H1 (cell line): ENCODE measurements around the gene SHLD1. TPM values are rescaled to one million over a fixed set of nuclear protein-coding genes. Genes with fewer than 3 reads are reported as not detected.

ENCODE experiments used
- CTCF ChIA-PET: fragments of 300-600 bp; sonication (Branson Sonifier 250); formaldehyde crosslinking; loops from one replicate; lab custom pipeline; 2021; ENCODE audit not compliant: partially characterized antibody; lab: Charles Lee
- POLR2A ChIA-PET: fragments of 300-600 bp; sonication (Branson Sonifier 250); formaldehyde crosslinking; loops from one replicate; lab custom pipeline; 2021; ENCODE audit warnings: inconsistent platforms; ENCODE audit not compliant: partially characterized antibody; lab: Charles Lee
- DNase-seq, 2 experiments: peaks; one replicate each; pipeline versions ENCODE4 v3.0.0 to v3.0.0-alpha.2; 2010 to 2022; ENCODE audit warnings: low spot score in 2 of 2, low read depth in 1 of 2, mixed read lengths in 1 of 2
- FAIRE-seq: peaks from 2 replicates; lab custom pipeline; 2011; peaks lifted over from hg19 to GRCh38; lab: Jason Lieb, UNC
- H2AFZ ChIP-seq: 2 replicates; pipeline ENCODE4 v1.8.1; 2012; ENCODE audit warnings: low read length, inconsistent platforms
- H2AK5ac ChIP-seq: 2 replicates; pipeline ENCODE4 v1.6.1; 2013; ENCODE audit warnings: low read depth, low read length
- H2BK120ac ChIP-seq: replicated peaks from 2 replicates; pipeline ENCODE3; 2013; ENCODE audit warnings: low read depth, low read length, inconsistent platforms
- H2BK12ac ChIP-seq: 2 replicates; pipeline ENCODE4 v1.6.1; 2013; ENCODE audit warnings: low read depth, low read length
- H2BK15ac ChIP-seq: 2 replicates; pipeline ENCODE4 v1.6.1; 2013; ENCODE audit warnings: low read length
- H2BK20ac ChIP-seq: 2 replicates; pipeline ENCODE4 v1.6.1; 2013; ENCODE audit warnings: low read length
- H2BK5ac ChIP-seq: 2 replicates; pipeline ENCODE4 v1.6.1; 2013; ENCODE audit warnings: low read depth, low read length
- H3K14ac ChIP-seq: 2 replicates; pipeline ENCODE4 v1.6.1; 2013; ENCODE audit warnings: inconsistent platforms; ENCODE audit not compliant: insufficient read length
- H3K18ac ChIP-seq: 2 replicates; pipeline ENCODE4 v1.6.1; 2013; ENCODE audit warnings: low read length; ENCODE audit errors: extremely low read depth
- H3K23ac ChIP-seq: 2 replicates; pipeline ENCODE4 v1.6.1; 2013; ENCODE audit warnings: inconsistent platforms; ENCODE audit not compliant: insufficient read length
- H3K23me2 ChIP-seq: 2 replicates; pipeline ENCODE4 v1.6.1; 2013; ENCODE audit warnings: low read depth, low read length
- H3K27ac ChIP-seq: 2 replicates; pipeline ENCODE4 v1.6.1; 2011; ENCODE audit warnings: low read depth, low read length, inconsistent platforms
- H3K27me3 ChIP-seq, 4 experiments: replicated peaks in 1 of 4; 1 replicate in 1 of 4; 2 replicates in 3 of 4; pipeline versions ENCODE4 v1.6.1 to v1.8.1; 2011 to 2013; ENCODE audit warnings: low read length in 3 of 4, mild to moderate bottlenecking in 3 of 4, inconsistent platforms in 2 of 4, mixed read lengths in 2 of 4, moderate library complexity in 1 of 4; ENCODE audit not compliant: control insufficient read depth in 3 of 4, insufficient read depth in 3 of 4; ENCODE audit errors: extremely low read depth in 1 of 4
- H3K36me3 ChIP-seq, 4 experiments: 2 replicates each; pipeline versions ENCODE4 v1.6.1 to v1.8.1; 2011 to 2013; ENCODE audit warnings: mild to moderate bottlenecking in 4 of 4, low read length in 3 of 4, moderate library complexity in 2 of 4, control low read depth in 1 of 4, inconsistent platforms in 1 of 4; ENCODE audit not compliant: insufficient read depth in 4 of 4, control insufficient read depth in 2 of 4
- H3K4ac ChIP-seq: replicated peaks from 2 replicates; pipeline ENCODE3; 2013; ENCODE audit warnings: low read length, low read depth, mixed read lengths, inconsistent platforms; ENCODE audit not compliant: insufficient read length
- H3K4me1 ChIP-seq, 4 experiments: replicated peaks in 1 of 4; 1 replicate in 1 of 4; 2 replicates in 3 of 4; pipeline versions ENCODE4 v1.6.1 to v1.8.1; 2011 to 2013; ENCODE audit warnings: low read length in 3 of 4, inconsistent platforms in 2 of 4, mixed read lengths in 1 of 4; ENCODE audit not compliant: insufficient read depth in 4 of 4, control insufficient read depth in 3 of 4
- H3K4me2 ChIP-seq, 2 experiments: 2 replicates each; pipeline versions ENCODE4 v1.6.1 to v1.8.1; 2011 to 2013; ENCODE audit warnings: low read depth in 2 of 2, low read length in 2 of 2, control low read depth in 1 of 2, inconsistent platforms in 1 of 2, mild to moderate bottlenecking in 1 of 2; ENCODE audit not compliant: insufficient read depth in 1 of 2
- H3K4me3 ChIP-seq, 4 experiments: fragments of 200-600, 300-600 bp in 1 of 4; sonication (generic), shearing (Covaris generic), sonication (Bioruptor Twin) in 1 of 4; 2 replicates each; pipeline versions ENCODE4 v1.5.1 to v1.8.1; 2011 to 2016; ENCODE audit warnings: low read length in 4 of 4, low read depth in 3 of 4, control low read depth in 2 of 4, inconsistent platforms in 2 of 4, mild to moderate bottlenecking in 2 of 4, mixed read lengths in 1 of 4, moderate library complexity in 1 of 4; ENCODE audit not compliant: insufficient read depth in 2 of 4; ENCODE audit errors: extremely low read depth in 1 of 4
- H3K56ac ChIP-seq: replicated peaks from 2 replicates; pipeline ENCODE3; 2013; ENCODE audit warnings: low read depth, mild to moderate bottlenecking, mixed read lengths, low read length, inconsistent platforms; ENCODE audit not compliant: insufficient read length
- H3K79me1 ChIP-seq: 2 replicates; pipeline ENCODE4 v1.6.1; 2013; ENCODE audit warnings: low read depth, low read length, control low read depth
- H3K79me2 ChIP-seq, 2 experiments: 2 replicates each; pipeline versions ENCODE4 v1.6.1 to v1.8.1; 2012 to 2013; ENCODE audit warnings: low read length in 2 of 2, mild to moderate bottlenecking in 2 of 2, inconsistent platforms in 1 of 2; ENCODE audit not compliant: insufficient read depth in 2 of 2, control insufficient read depth in 1 of 2
- H3K9ac ChIP-seq, 4 experiments: replicated peaks in 1 of 4; 1 replicate in 1 of 4; 2 replicates in 3 of 4; pipeline versions ENCODE4 v1.6.1 to v1.8.1; 2011 to 2013; ENCODE audit warnings: low read depth in 3 of 4, low read length in 3 of 4, control low read depth in 2 of 4, mild to moderate bottlenecking in 2 of 4, moderate library complexity in 2 of 4, inconsistent platforms in 1 of 4; ENCODE audit errors: extremely low read depth in 1 of 4
- H3K9me3 ChIP-seq, 2 experiments: 2 replicates each; pipeline versions ENCODE4 v1.6.1 to v1.8.1; 2012 to 2013; ENCODE audit warnings: mild to moderate bottlenecking in 2 of 2, moderate library complexity in 2 of 2, control low read depth in 1 of 2, inconsistent platforms in 1 of 2, low read depth in 1 of 2, low read length in 1 of 2, mixed read lengths in 1 of 2; ENCODE audit not compliant: insufficient read depth in 2 of 2
- H4K20me1 ChIP-seq, 2 experiments: replicated peaks in 1 of 2; 2 replicates each; pipeline versions ENCODE3 to v1.8.1; 2011 to 2013; ENCODE audit warnings: inconsistent platforms in 2 of 2, low read length in 2 of 2, mild to moderate bottlenecking in 1 of 2; ENCODE audit not compliant: insufficient read depth in 2 of 2, control insufficient read depth in 1 of 2
- H4K5ac ChIP-seq: 2 replicates; pipeline ENCODE4 v1.6.1; 2013; ENCODE audit warnings: low read length, low read depth, mixed read lengths, inconsistent platforms; ENCODE audit not compliant: insufficient read length
- H4K8ac ChIP-seq: 2 replicates; pipeline ENCODE4 v1.8.0; 2013; ENCODE audit warnings: mild to moderate bottlenecking, moderate library complexity, low read length, inconsistent platforms; ENCODE audit not compliant: insufficient read depth; ENCODE audit errors: extremely low read depth
- H4K91ac ChIP-seq: replicated peaks from 2 replicates; pipeline ENCODE3; 2013; ENCODE audit warnings: low read length, mixed read lengths, inconsistent platforms; ENCODE audit not compliant: insufficient read length
- BRCA1 ChIP-seq: IDR thresholded peaks from 2 replicates; pipeline ENCODE4 v1.6.1; 2012; ENCODE audit warnings: low read depth, low read length, improper control_type of control experiment
- MAFK ChIP-seq: IDR thresholded peaks from 2 replicates; pipeline ENCODE4 v1.6.1; 2012; ENCODE audit warnings: low read depth, mild to moderate bottlenecking, improper control_type of control experiment, low read length
- RNF2 ChIP-seq: fragments of 200-900, 300-1000 bp; sonication (generic); IDR thresholded peaks from 2 replicates; pipeline ENCODE4 v1.7.1; 2016; ENCODE audit warnings: borderline replicate concordance, low read depth, mild to moderate bottlenecking, antibody characterized with exemption, low read length; ENCODE audit not compliant: poor library complexity, severe bottlenecking; ENCODE audit errors: missing control alignments
- WGBS, 2 experiments: shearing (Covaris generic) in 1 of 2; methylation state at CpG; one replicate each; pipeline versions ENCODE4 v1.1.6 to v1.1.7; 2013 to 2015; ENCODE audit warnings: low lambda C conversion rate in 2 of 2, mixed read lengths in 2 of 2, inconsistent platforms in 1 of 2, low coverage in 1 of 2, missing lambda C conversion rate in 1 of 2; ENCODE audit not compliant: insufficient replicate concordance in 2 of 2, insufficient coverage in 1 of 2, insufficient read length in 1 of 2; ENCODE audit errors: extremely low coverage in 1 of 2, missing lambda C conversion rate in 1 of 2; 5-methylcytosine and 5-hydroxymethylcytosine counted together
- polyA plus RNA-seq, 7 experiments: library from polyadenylated mRNA; depleted of rRNA in 3 of 7; stranded (reverse) in 5 of 7; unstranded in 2 of 7; fragments of >200 nt in 5 of 7; fragments of 200-250 nt in 2 of 7; gene quantifications; 1 replicate in 5 of 7; 2 replicates in 1 of 7; 4 replicates in 1 of 7; pipeline versions ENCODE4 v1.2.1 to v1.2.3, GENCODE V29; 2011 to 2013; ENCODE audit warnings: missing spikeins in 2 of 7, mixed read lengths in 2 of 7
- total RNA-seq: library from RNA; stranded (reverse); fragmentation: NEBNext Ultra II Directional; extraction: Animal tissue kit (Norgen Biotek cat#: 25700); gene quantifications from 2 replicates; pipeline ENCODE4 v1.2.1, GENCODE V29; 2021

The SHLD1 gene
- total and polyA plus RNA-seq, 2 of the 8 experiments (the other 6 are each of a cell fraction or from before 2014, with no cell fraction given): 4.2 to 6.5 TPM

GRCh38 chr20:5811746-5812145, 61.5 kb downstream of the SHLD1 start:
- H2AK5ac ChIP-seq: no peak overlapping the region
- H3K4me2 ChIP-seq: no peak overlapping the region
- POLR2A ChIA-PET: no interaction called here
- no peaks in the 10 kb centered on the region for H3K9me3 ChIP-seq
- no peak overlapping the region for H3K56ac ChIP-seq
- H3K79me2 ChIP-seq: no peaks in the 10 kb centered on the region
- H3K4ac ChIP-seq: no peak overlapping the region
- CTCF ChIA-PET: interaction anchor here (2.0 kb wide), 1 partner anchor 121 kb away, joined by 6 read pairs; no protein-coding TSS in a partner anchor
- H3K36me3 ChIP-seq: no peaks in the 10 kb centered on the region
- no peak overlapping the region for H3K18ac ChIP-seq
- no peak overlapping the region for H2AFZ ChIP-seq
- H4K91ac ChIP-seq: no peak overlapping the region
- H3K27me3 ChIP-seq: no peaks in the 10 kb centered on the region
- no peak overlapping the region for H4K5ac ChIP-seq
- H3K4me3 ChIP-seq: no peak overlapping the region
- no peak for FAIRE-seq
- H2BK5ac ChIP-seq: no peak overlapping the region
- H3K79me1 ChIP-seq: no peaks in the 10 kb centered on the region
- no peaks in the 10 kb centered on the region for H4K20me1 ChIP-seq
- DNase-seq: no peak
- H3K14ac ChIP-seq: no peak overlapping the region
- H2BK12ac ChIP-seq: no peak overlapping the region
- H3K23me2 ChIP-seq: no peaks in the 10 kb centered on the region
- 89 to 100% methylated on average over 1 to 4 of the region's 4 CpGs for WGBS, 2 experiments
- no peak overlapping the region for H3K27ac ChIP-seq
- H2BK15ac ChIP-seq: no peak overlapping the region
- TF ChIP-seq BRCA1 (no peak), RNF2 (no peak), MAFK (no peak)
- no peak overlapping the region for H2BK120ac ChIP-seq
- no peak overlapping the region for H3K23ac ChIP-seq
- H3K9ac ChIP-seq: no peak overlapping the region
- no peak overlapping the region for H4K8ac ChIP-seq
- H2BK20ac ChIP-seq: no peak overlapping the region
- H3K4me1 ChIP-seq: peaks cover 0 to under 1% (median 0%) of the 10 kb centered on the region in 4 experiments; a peak in 1 of 7 replicates
